ENCODE results near the gene CCNI2. TPM values are rescaled to one million over a fixed set of nuclear protein-coding genes. Genes with fewer than 3 reads are reported as not detected.
A peak's percentile ranks its signal among the peaks of the same experiment; 100 is the strongest.

Gene CCNI2
- total and polyA plus RNA-seq, 9 of the 15 experiments (the other 6 are each of a cell fraction or from before 2014, with no cell fraction given) = 0.05 to 1.7 (median 0.81) TPM; not detected in 5

GRCh38 chr5:132776131-132776937 lies 29.1 kb downstream of the CCNI2 start (continued):
- no peak for TF ChIP-seq THAP12 (CRISPR knock-in tag; IDR thresholded peaks at IDR 0.05)
- no peak for TF ChIP-seq ZNF280B (CRISPR knock-in tag; IDR thresholded peaks at IDR 0.05)
- TF ChIP-seq CREM (IDR thresholded peaks at IDR 0.05; ENCODE audit: low read depth) = 0 out of 2 replicates have a peak, but pooled peaks have one; percentile 10
- TF ChIP-seq ESRRA (IDR thresholded peaks at IDR 0.05; ENCODE audit: borderline replicate concordance, low read depth) = no peak
- no peak for TF ChIP-seq BRD4 (IDR thresholded peaks at IDR 0.05)
- TF ChIP-seq ATF7 (IDR thresholded peaks at IDR 0.05) = no peak
- peak in 1 of 2 experiments; percentile 42; a peak in 2 of 4 replicates for TF ChIP-seq MAZ (CRISPR knock-in tag; conservative IDR thresholded peaks at IDR 0.05 in 1 of 2, IDR thresholded peaks at IDR 0.05 in 1 of 2)
- no peak for TF ChIP-seq NFRKB (IDR thresholded peaks at IDR 0.05; ENCODE audit: low read depth)
- no peak for TF ChIP-seq ZHX1 (conservative IDR thresholded peaks at IDR 0.05; ENCODE audit: low read length)
- TF ChIP-seq MEF2A (IDR thresholded peaks at IDR 0.05; ENCODE audit: control insufficient read depth, low read depth, low read length) = no peak
- no peak for TF ChIP-seq KLF10 (CRISPR knock-in tag; IDR thresholded peaks at IDR 0.05)
- TF ChIP-seq RBM22 (IDR thresholded peaks at IDR 0.05; ENCODE audit: low read depth, low read length, poor library complexity, severe bottlenecking) = no peak
- TF ChIP-seq ZNF655 (CRISPR knock-in tag; IDR thresholded peaks at IDR 0.05) = no peak
- TF ChIP-seq CTBP1 (IDR thresholded peaks at IDR 0.05; ENCODE audit: borderline replicate concordance) = 0 out of 2 replicates have a peak, but pooled peaks have one; percentile 12
- no peak for TF ChIP-seq CBFA2T2 (conservative IDR thresholded peaks at IDR 0.05)
- TF ChIP-seq CBFB (CRISPR knock-in tag; IDR thresholded peaks at IDR 0.05) = no peak
- TF ChIP-seq SREBF1 (IDR thresholded peaks at IDR 0.05; ENCODE audit: borderline replicate concordance, low read depth, low read length) = no peak
- TF ChIP-seq ZNF41 (CRISPR knock-in tag; conservative IDR thresholded peaks at IDR 0.05) = no peak

All from K562 (cell line).